ENCODE results near the gene MPEG1.

MPEG1 gene, protein sequence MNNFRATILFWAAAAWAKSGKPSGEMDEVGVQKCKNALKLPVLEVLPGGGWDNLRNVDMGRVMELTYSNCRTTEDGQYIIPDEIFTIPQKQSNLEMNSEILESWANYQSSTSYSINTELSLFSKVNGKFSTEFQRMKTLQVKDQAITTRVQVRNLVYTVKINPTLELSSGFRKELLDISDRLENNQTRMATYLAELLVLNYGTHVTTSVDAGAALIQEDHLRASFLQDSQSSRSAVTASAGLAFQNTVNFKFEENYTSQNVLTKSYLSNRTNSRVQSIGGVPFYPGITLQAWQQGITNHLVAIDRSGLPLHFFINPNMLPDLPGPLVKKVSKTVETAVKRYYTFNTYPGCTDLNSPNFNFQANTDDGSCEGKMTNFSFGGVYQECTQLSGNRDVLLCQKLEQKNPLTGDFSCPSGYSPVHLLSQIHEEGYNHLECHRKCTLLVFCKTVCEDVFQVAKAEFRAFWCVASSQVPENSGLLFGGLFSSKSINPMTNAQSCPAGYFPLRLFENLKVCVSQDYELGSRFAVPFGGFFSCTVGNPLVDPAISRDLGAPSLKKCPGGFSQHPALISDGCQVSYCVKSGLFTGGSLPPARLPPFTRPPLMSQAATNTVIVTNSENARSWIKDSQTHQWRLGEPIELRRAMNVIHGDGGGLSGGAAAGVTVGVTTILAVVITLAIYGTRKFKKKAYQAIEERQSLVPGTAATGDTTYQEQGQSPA

DNA sequence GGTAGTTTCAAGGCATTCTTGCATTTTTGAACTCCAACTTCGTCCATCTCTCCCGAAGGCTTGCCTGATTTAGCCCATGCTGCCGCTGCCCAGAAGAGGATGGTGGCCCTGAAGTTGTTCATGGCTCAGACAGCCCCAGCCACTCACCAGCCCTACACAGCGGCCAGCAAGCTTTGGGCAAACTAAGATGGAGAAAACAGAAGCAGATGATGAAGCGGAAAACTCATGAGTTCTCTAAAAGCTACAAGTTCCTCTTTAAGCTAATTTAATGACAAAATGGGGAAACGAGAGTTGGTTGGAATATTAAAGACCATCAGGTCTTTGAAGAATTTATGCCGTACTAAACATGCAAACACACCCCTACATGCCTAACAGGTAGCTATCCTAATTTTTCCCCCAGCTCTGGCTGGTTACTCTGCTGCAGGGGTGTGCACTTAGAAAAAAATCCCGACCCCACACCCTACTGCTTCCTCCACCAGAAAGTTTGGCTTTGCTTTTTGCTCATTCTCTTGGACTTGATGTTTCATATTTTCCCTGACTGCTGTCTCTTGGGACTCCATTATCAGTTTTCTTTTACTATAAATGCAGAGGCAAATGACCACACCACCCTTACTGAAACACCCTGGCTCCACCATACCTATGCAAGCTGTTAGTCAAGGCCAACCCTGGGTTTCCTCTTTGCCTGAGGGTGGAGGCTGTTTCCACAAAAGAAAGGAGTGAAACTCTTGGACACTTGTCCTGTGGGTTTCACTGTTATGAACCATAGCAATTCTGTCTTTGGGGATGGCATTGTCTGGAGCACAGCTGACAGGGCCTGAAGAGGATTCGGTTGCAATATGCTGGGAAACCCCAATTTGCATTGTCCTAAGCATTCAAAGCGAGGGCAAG, at the start of gene MPEG1:
Gene MPEG1, minus strand, starts transcription at position 184 of the 888 bp plus-strand sequence. Its CDS starts 62 bp downstream, at position 122.
- no peak for DNase-seq

DNA sequence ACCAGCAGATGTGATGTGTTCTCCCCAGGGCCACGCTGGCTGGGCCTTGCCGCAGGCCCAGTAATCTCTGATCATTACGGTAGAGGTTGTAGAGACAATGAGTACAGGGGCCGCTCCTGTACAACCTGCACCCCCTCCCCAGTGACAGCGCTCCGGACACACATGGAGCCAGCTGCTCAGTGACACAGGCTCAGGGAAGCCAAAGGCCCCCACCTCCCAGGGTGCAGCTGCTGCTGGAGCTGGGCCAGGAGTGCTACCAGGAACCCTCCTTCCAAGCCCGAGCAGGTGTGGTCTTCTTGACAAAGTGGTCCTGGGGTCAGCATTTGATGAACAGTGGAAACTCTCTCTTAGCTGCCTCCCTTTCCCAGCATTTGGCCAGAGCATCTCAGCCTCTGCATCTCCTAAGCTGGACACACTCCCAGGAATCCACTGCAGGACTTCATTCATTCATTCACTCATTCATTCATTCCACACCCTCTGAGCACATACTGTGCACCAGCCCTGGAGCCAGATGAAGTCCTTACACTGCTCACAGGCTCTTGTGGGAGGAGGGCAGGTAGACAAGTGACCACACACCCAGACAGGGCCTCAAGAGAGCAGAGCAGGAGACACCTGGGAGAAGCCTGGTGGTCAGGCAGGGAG, 49.6 kb upstream of the MPEG1 start:
- no peak for DNase-seq

- DNase-seq = no peak
Observed at GRCh38 chr11:59261150-59261549, 48.4 kb upstream of the MPEG1 start.

DNA sequence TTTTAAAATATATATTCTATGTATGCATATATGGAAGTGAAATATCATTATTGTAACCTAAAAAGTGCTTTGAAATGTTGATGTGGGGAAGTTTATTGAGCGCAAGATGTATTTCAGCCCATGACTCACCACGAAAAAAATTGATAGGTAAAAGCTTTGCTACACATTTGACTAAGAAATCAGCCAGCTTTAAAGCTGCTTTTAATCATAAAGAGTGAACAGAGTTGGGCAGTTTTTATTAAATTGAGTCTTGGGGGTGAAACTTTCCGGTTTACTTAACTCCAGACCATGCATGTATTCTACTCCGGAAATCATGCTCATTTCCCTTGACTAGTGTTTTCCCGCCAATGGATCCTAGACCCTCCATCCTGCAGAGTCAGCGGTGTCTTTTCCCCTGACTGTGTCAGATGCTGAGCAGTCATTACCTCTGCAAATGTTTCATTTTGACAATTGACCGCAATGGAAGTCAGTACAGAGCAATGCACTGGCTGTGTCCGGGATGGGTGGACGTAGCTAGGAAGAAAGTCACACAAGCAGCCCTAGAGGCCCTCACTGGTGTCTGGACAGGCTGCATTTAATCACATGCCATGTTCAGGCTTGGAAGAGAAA, 47.2 kb upstream of the MPEG1 start:
- no peak for DNase-seq

- DNase-seq = no peak
Observed at GRCh38 chr11:59259047-59259446, 46.3 kb upstream of the MPEG1 start.

DNA sequence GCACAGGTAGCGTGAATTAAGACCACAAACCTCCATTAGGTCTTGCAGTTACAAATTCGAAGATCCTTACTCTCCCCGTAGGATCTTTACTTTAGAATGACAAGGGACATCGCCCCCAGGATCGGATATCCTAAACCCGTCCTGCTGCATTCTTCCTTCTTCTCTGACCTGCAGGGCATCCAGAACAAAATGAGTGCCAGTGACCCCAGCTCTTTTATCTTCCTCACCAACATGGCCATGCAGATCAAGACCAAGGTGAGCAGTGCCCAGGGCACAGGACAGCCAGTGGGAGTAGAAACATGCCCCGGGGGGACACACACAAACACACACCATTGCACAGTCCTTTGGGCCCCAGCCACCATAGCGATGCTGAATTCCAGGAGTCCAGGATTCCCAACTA, 42.6 kb upstream of the MPEG1 start:
- no peak for DNase-seq

DNA sequence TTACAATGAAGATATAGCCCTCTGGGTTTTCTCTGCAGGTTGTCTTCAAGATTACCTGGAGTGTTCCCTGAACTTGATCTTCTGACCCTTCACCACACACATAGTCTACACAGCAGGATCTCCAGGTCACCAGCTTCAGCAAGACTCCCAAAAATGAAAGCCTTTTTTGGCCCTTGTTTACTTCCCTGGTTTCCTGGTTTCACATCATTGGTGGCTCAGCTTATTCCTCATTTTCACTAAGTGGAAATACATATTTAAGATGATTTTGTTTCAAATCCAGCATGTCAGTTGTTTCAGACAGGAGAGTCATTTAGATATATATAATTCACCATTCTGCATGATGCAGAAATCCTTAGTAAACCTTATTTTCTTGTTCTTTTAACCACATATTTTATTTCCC, 41.6 kb upstream of the MPEG1 start:
- no peak for DNase-seq

DNA sequence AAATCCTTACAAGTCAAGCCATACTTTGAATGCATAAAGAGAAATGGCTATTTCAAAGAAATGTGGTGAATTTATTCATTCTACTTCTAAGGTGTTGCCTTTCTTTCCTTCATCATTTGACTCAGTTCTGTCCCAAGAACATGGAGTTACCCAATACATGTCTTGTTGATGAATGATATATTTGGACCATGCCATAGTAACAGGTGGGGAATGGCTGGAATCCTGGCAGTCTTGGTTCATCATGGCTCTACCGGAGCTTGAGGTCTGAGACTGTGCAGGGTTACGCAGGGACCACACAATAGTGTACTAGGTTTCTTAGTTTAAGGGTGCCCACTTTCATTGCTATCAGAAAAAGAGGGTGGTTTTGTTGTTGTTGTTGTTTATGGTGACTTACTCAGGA, 40.3 kb upstream of the MPEG1 start:
- DNase-seq = no peak

DNA sequence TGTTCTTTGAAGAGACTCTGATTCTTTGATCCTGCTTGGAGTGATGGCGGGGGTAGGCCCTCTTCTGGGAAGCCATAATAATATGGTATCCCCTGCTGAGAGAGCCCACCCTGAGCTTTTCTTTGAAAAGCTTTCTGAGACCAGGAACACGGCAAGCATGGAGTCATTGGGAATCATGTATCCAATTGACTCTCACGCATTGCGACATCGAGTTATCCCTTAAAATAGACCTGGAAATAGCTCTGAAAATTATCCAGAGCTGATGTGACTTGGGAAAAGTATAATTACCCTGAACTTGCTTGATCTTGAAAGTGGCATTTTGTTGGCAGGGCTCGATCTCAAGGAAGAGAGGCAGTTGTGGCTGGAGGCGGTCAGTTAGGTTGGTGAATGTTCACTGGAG, 36.8 kb upstream of the MPEG1 start:
- no peak for DNase-seq

DNA sequence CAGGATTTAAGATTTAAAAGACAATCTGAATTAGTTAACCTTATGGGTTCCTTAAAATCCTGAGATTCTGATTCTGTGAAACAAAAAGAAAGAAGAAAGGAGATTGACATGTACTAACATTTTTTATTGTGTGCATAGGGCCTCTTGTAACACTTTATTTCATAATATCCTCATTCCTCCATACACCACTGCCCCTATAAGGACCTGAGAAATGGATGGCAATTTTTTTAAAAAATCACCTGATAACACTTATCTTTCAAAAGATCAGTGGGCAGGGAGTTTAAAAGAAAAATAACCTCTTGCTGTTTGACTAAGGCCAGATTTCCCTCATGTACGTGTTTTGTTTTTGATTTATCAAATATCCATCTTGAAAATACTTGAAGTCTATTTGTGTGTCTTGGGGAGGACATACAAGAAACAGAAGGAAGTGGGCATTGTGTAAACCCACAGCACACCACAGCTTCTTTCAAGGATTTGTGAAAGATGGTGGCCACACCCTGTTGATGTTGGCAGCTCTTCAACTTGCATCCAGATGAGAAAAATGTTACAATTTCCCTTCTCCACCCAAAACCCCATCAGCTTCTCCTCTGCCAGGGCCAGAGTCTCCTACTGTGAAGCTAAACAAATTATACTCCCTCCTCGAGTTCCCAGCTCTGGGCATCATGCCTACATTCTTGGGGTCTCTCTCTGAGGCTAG, 35.0 kb upstream of the MPEG1 start:
- DNase-seq = no peak

DNA sequence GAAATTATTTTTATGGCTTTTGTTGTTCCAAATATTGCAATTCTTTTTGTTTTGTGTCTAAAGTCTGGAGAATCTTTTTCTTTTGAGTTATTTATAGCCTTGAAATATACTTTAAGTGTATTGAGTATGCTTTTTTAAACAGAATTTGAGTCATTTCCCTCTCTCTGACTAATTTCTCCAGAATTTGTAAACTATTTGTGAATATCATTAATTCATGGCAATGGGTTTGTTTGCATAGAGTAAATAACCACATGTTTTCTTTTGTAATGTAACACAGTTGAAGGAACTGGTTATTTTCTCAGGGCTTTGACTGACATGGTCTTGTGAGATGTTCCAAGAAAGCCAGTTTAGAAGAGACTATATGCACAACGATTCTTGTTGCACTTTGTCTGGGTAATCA, 30.9 kb upstream of the MPEG1 start:
- DNase-seq = no peak

- no peak for DNase-seq
Observed at GRCh38 chr11:59240322-59240721, 27.6 kb upstream of the MPEG1 start.

GRCh38 chr11:59226396-59226795, 13.7 kb upstream of the MPEG1 start:
- DNase-seq = no peak

- DNase-seq = no peak
Observed at GRCh38 chr11:59225017-59225416, 12.3 kb upstream of the MPEG1 start.

DNA sequence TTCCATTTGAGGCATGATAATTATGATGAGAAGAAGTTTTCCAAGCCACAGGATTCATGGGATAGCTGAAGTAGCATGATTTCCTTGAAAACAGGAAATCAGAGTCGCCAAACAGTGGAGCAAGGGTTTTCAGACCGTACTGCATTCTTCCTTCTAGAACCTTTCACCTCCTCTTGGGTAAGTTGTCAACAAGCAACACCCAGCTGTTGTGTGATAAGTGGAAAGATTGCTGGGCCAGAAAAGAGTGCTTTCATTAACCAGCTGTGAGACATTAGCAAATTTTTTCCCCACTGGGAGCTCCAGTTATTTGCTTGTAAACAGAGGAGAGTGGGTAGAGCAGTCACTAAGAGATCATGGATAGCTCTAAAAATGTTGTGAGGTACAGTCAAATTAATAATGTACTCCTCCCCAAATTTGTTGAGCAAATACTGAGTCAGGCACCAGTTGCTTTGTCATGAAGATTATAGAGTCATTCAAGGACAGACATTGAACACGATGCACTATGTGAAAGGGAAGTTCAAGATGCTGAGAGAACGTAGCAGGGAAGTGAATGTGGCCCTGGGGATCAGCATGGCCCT, 11.7 kb upstream of the MPEG1 start:
- DNase-seq = no peak

DNA sequence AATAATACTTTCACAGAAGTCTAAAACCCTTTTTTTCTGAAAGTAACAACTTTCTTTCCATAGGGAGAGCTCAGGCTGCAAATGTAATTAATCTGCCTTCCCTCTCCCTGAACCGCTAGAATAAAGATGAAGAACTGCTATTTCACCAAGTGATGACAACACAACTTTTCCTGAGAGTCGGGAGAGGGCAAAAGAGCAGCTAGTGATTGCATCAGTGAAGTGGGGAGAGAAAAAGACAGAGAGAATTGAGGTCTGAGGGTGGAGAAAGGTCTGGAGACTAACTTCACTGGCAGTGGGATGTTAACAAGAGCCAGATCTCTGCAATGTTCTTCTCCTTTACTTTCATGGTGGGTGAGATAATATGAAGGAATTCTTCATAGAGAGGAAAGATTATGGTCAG, 10.9 kb upstream of the MPEG1 start:
- DNase-seq = no peak

- no peak for DNase-seq
Observed at GRCh38 chr11:59223177-59223576, 10.4 kb upstream of the MPEG1 start.

DNA sequence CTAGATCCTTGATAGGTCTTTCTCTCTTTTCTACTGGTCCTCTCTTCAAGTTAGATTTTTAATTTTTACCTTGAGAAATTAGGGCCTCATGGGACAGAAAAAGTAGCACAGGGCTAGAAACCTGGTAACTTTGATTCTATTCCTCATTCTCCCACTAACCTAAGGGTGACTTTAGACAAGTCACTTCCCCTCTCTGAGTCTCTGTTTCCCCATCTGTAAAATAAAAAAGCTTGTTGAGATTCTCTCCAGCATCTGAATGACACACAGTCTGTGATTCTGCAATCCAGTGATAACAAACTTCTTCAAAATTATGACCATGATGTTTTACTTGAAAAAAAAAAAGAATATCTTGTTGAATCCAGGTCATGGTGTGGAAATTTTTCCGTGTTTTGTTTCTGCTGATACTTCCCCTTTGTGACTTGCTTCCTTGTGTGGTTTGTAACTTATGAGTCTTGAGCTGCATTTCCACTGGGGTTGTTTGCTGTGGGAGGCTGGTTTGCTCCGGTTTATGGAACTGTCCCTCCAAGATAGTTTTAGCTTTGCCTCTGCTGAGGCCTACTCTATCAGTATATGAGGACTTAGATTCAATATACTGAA, 9.8 kb upstream of the MPEG1 start:
- no peak for DNase-seq

- DNase-seq = no peak
Observed at GRCh38 chr11:59221441-59221840, 8.7 kb upstream of the MPEG1 start.

GRCh38 chr11:59219836-59220235, 7.1 kb upstream of the MPEG1 start:
- no peak for DNase-seq

DNA sequence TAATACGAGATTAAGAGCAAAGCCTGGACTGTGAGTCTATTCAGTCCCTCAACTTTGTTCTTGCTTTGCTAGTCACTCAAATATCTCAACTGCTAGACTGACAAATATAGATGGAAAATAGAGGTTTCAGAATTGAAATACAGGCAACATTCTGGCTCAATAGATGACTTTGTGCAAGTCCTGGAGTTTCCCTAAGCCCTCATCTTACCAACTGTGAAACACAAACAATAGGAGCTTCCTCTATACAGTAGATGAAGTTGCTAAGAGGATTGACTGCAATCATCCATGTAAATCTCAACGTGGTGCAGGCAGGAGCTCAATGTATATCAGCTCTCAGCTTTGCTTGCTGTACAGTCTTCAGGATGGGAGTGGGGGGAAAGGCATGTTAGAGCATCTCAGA, 6.2 kb upstream of the MPEG1 start:
- DNase-seq = no peak

All from NK-92 treated with Interleukin-12 subunit alpha and Interleukin-12 subunit beta, amount 100 ng/mL, for 24 hours (cell line).